ENCODE measurements around the gene TCF4. TPM values are rescaled to one million over a fixed set of nuclear protein-coding genes. Genes with fewer than 3 reads are reported as not detected.

The TCF4 gene
- total and polyA plus RNA-seq, 2 experiments from 2014 or later, result 77.7 to 89.2 TPM

DNA sequence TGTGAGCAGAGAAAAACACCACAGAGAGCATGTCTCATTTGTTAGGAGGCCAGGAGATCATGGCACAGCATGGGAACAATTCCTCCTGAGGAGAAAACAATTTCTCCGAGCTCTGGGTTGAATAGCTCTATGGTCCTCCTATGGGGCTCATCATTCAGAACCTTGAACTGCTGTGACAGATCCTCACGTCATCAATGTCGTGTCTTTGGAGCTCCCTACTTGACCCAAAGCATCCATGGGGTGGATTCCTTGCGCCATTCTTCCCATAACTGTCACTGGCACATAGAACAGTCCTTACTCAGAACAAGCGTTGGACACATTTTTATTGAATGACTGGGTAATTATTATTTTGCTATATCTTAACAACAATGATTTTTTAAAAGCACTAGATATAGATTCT is 15.8 kb upstream of the TCF4 start (continued):
- no peak for TF ChIP-seq ZNF462 (CRISPR knock-in tag; IDR thresholded peaks at IDR 0.05)

- no peak overlapping the region for H3K4me3 Mint-ChIP-seq
- no peaks in the 10 kb centered on the region for H3K36me3 Mint-ChIP-seq (ENCODE audit: low read depth)
- Histone ChIP-seq H3K4me2 (no peak overlapping the region), H3K9me2 (ENCODE audit: insufficient read depth) (0 out of 2 replicates have a peak, but pooled peaks cover under 1% of the 10 kb centered on the region), H3K36me3 (ENCODE audit: insufficient read depth) (no peaks in the 10 kb centered on the region), H3K4me1 (ENCODE audit: insufficient read depth) (peaks cover 6% of the 10 kb centered on the region; the same call in 1 of the 2 replicates), H3K27me3 (ENCODE audit: insufficient read depth) (no peaks in the 10 kb centered on the region), H3K27ac (ENCODE audit: low read depth) (no peak overlapping the region), H3F3A (replicated peaks; ENCODE audit: low read depth) (no peaks in the 10 kb centered on the region), H4K20me1 (replicated peaks; ENCODE audit: insufficient read depth) (no peaks in the 10 kb centered on the region), H2AFZ (no peak overlapping the region), H3K79me2 (replicated peaks; ENCODE audit: insufficient read depth) (peaks cover 7% of the 10 kb centered on the region), H3K4me3 (no peak overlapping the region)
- H3K27ac Mint-ChIP-seq, result no peak overlapping the region
- no peaks in the 10 kb centered on the region for H3K9me3 Mint-ChIP-seq
- peaks cover 2% of the 10 kb centered on the region; the same call in 1 of the 3 replicates for H3K4me1 Mint-ChIP-seq
- TF ChIP-seq REST (IDR thresholded peaks at IDR 0.05; ENCODE audit: unreplicated experiment) (no peak), ETS1 (IDR thresholded peaks at IDR 0.05) (no peak)
- no peak for ATAC-seq
- peaks cover 2% of the 10 kb centered on the region for H3K27me3 Mint-ChIP-seq (ENCODE audit: insufficient read depth, low read depth, poor library complexity)
- DNase-seq (ENCODE audit: low spot score), result no peak
Observed at GRCh38 chr18:55593888-55594287, 5.9 kb upstream of the TCF4 start.

Data from GM23338 (cell line).